Duodenal mucosa (tissue), 2 donors: ENCODE data around the gene SPOP.

Experiments
- H3K27ac ChIP-seq: one replicate; pipeline ENCODE4 v1.7.0; 2013; ENCODE audit warnings: low read depth, low read length
- H3K27me3 ChIP-seq, 2 donors: one replicate each; pipeline ENCODE4 v1.7.0; 2013; ENCODE audit warnings: low read length in 2 of 2, control low read depth in 1 of 2; ENCODE audit not compliant: insufficient read depth in 2 of 2, control insufficient read depth in 1 of 2
- H3K36me3 ChIP-seq, 2 donors: one replicate each; pipeline ENCODE4 v1.7.0; 2013; ENCODE audit warnings: low read length in 2 of 2, control low read depth in 1 of 2; ENCODE audit not compliant: insufficient read depth in 2 of 2, control insufficient read depth in 1 of 2
- H3K4me1 ChIP-seq, 2 donors: one replicate each; pipeline ENCODE4 v1.7.0; 2013; ENCODE audit warnings: low read length in 2 of 2, control low read depth in 1 of 2; ENCODE audit not compliant: insufficient read depth in 2 of 2, control insufficient read depth in 1 of 2
- H3K4me3 ChIP-seq, 2 donors: one replicate each; pipeline ENCODE4 v1.7.0; 2013; ENCODE audit warnings: low read length in 2 of 2, low read depth in 1 of 2
- H3K9ac ChIP-seq, 2 donors: one replicate each; pipeline ENCODE4 v1.7.0; 2013; ENCODE audit warnings: low read length in 2 of 2, low read depth in 1 of 2
- H3K9me3 ChIP-seq, 2 donors: one replicate each; pipeline ENCODE4 v1.7.0; 2013; ENCODE audit warnings: low read length in 2 of 2, control low read depth in 1 of 2; ENCODE audit not compliant: control insufficient read depth in 1 of 2

SPOP gene

DNA sequence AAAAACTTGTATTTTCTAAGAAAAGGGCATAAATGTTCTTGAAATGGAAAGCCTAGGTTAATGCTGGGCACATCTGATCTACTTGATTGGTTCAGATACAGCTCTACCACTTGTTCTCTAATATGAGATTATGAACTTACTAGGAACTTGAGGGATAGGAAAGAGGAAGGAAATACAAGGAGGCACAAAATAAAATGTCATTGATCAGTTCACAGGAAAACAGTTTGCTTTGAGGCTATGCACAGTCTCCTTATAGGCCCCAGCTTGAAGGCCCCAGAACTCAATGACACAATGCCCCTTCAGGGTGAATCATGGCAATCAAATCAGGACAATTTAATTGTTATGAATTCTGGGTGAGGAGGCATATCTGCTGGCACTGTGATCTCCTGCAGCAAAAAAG, 75.1 kb downstream of the SPOP start:
- Histone ChIP-seq H3K36me3 (peaks cover 52 to 79% of the 10 kb centered on the region in 2 donors), H3K27ac (no peak overlapping the region), H3K4me1 (peaks cover 7 to 9% of the 10 kb centered on the region in 2 donors), H3K4me3 (no peak overlapping the region), H3K9ac (no peak overlapping the region), H3K27me3 (no peaks in the 10 kb centered on the region), H3K9me3 (no peaks in the 10 kb centered on the region)

DNA sequence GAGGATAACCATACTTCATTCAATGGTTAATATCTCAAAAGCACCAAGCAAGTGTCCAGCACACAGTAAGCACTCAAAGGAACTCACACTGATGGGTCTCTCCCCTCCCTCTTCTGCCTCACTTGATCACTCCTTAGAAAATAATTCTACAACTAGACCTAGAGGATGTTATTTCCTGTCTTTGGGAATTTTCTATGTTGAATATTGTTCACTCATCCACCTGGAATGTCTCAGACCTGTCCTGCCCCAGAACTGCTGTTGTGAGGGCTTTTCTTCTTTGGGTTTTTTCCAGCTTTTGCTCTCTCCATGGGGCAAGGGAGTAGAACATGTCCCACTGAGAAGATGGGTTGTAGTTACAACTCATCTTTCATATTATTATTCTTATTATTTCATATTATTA, 76.9 kb downstream of the SPOP start:
- peaks cover 51 to 68% of the 10 kb centered on the region in 2 donors for H3K36me3 ChIP-seq
- no peak overlapping the region for H3K4me3 ChIP-seq
- peaks cover 8 to 27% of the 10 kb centered on the region in 2 donors for H3K4me1 ChIP-seq
- H3K9ac ChIP-seq = no peak overlapping the region
- no peaks in the 10 kb centered on the region for H3K27me3 ChIP-seq
- H3K27ac ChIP-seq = no peak overlapping the region
- no peaks in the 10 kb centered on the region for H3K9me3 ChIP-seq

DNA sequence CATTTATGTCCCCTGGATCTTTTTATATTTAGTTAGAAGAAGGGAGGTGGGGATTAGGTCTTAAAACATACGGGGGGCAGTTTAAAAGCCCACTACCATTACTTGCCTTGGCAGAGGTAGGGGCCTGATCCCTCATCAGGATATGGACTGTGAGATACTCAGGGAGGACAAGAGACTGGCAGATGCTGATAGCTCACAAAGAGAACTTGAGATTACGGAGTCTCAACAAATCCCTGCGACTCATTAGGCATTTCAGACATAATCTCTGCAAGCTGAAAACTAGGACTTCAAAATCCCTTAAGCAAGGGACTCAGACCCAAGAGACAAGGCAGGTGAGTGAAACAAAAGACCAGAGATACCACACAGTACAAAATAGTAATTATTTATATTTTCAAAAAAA, 79.0 kb downstream of the SPOP start:
- Histone ChIP-seq H3K9ac (no peak overlapping the region), H3K9me3 (no peaks in the 10 kb centered on the region), H3K27ac (no peak overlapping the region), H3K36me3 (peaks cover 43 to 58% of the 10 kb centered on the region in 2 donors), H3K27me3 (no peaks in the 10 kb centered on the region), H3K4me1 (peaks cover 8 to 29% of the 10 kb centered on the region in 2 donors), H3K4me3 (no peak overlapping the region)

DNA sequence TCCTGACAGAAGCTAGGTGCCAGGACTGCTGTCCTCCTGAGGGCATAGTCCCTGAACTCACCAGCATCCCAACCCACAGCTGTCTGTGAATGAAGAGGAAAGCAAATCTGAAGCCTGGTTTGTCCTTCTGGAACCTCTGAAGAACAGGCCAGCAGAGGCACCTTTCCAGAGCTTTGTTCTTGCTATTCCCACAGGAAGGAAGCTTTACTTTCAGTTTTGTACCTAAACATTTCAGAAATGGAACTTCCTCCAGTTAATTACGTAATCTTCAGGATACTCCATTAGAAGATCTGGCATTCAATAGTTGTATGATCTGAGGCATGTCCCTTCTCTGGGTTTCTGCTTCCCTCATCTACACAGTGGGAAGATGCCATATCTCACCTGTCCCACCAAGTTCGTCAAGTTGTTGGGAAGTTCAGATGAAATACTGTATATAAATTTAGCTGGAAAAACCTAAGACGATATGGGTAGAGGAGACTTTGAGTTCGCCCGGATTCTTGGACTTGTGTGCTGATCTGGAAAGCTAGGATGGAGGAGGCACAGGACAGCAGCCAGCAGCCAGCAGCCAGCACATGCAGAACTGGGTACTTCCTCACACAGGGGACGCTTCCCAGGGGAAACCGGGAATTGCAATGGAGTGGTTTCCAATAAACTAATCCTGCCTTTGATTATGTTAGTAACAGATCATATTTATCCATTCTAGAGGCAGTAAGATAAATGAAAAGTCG, 79.8 kb downstream of the SPOP start:
- Histone ChIP-seq H3K9me3 (no peaks in the 10 kb centered on the region), H3K4me1 (peaks cover 8 to 29% of the 10 kb centered on the region in 2 donors), H3K36me3 (peaks cover 35 to 50% of the 10 kb centered on the region in 2 donors), H3K27me3 (no peaks in the 10 kb centered on the region), H3K27ac (no peak overlapping the region), H3K9ac (no peak overlapping the region), H3K4me3 (no peak overlapping the region)

DNA sequence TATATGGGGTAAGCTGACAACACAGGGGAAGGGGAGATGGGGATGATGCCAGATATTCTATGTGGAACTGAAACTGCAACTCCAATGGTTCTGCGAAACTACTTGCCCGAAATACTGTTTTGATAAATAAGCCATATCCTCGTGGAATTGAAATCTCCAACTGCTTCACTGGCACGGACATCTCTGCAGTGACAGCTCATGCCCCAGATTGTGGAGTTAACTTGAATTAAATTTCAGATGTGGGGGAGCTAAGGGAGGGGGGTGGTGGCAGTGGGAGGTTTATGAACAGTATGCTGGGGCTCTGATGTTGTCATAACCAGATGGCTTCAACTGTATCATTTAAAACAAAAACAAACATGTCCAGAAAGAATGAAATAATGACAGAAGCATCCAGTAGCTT, 80.5 kb downstream of the SPOP start:
- H3K9me3 ChIP-seq = no peaks in the 10 kb centered on the region
- peaks cover 36 to 44% of the 10 kb centered on the region in 2 donors for H3K36me3 ChIP-seq
- peaks cover 8 to 29% of the 10 kb centered on the region in 2 donors for H3K4me1 ChIP-seq
- H3K27ac ChIP-seq = no peak overlapping the region
- no peak overlapping the region for H3K9ac ChIP-seq
- H3K4me3 ChIP-seq = no peak overlapping the region
- no peaks in the 10 kb centered on the region for H3K27me3 ChIP-seq

DNA sequence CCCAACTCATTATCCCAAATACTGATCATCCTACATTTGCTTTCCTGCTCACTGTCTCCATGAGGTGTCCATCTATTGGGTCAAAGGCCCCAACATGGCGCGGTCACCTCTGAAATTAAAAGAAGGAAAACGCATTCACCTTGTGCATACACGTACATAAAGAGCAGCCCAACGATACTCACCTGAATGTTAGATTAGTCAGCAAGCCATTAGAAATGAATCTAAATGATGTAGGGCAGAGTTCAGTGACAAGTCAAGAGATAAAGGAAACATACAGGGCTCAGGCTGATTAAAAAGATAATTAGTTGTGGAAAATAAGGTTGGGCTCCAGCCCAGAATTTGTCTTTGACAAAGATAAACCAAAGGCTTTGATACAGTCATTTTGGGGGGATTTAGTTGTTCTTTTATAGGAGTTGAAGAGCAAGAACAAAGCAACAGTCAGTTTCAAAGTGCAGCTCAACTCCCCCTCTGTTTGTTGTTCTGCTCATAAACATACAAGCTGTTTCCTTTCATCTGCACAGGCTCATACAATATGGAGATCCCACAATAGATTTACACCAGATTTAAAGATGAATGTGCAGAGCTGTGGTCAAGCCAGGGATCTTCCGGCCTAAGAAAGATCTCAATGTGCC, 81.2 kb downstream of the SPOP start:
- H3K27ac ChIP-seq = no peak overlapping the region
- no peak overlapping the region for H3K4me3 ChIP-seq
- no peaks in the 10 kb centered on the region for H3K27me3 ChIP-seq
- H3K36me3 ChIP-seq = peaks cover 31 to 37% of the 10 kb centered on the region in 2 donors
- H3K4me1 ChIP-seq = peaks cover 8 to 29% of the 10 kb centered on the region in 2 donors
- H3K9ac ChIP-seq = no peak overlapping the region
- no peaks in the 10 kb centered on the region for H3K9me3 ChIP-seq

DNA sequence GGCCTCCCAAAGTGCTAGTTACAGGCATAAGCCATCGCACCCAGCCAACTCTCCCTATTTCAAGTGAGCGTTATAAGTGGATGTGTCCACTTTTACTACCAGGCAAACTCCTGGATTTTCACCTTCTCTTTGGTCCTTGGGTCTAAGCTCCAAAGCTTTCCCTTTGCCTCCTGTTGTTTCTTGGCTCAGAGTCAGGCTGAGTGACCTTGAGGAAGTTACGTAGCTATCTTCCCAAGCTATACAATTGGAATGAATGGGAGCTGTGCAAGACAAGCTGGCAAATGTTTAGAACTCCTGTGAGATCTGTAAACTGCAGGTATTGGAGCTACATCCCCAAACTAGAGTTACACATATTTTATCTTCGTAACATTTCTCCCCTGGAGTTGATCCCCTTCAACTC, 81.9 kb downstream of the SPOP start:
- Histone ChIP-seq H3K36me3 (peaks cover 26 to 30% of the 10 kb centered on the region in 2 donors), H3K9ac (no peak overlapping the region), H3K4me3 (no peak overlapping the region), H3K27me3 (no peaks in the 10 kb centered on the region), H3K4me1 (peaks cover 8 to 29% of the 10 kb centered on the region in 2 donors), H3K27ac (no peak overlapping the region), H3K9me3 (no peaks in the 10 kb centered on the region)

DNA sequence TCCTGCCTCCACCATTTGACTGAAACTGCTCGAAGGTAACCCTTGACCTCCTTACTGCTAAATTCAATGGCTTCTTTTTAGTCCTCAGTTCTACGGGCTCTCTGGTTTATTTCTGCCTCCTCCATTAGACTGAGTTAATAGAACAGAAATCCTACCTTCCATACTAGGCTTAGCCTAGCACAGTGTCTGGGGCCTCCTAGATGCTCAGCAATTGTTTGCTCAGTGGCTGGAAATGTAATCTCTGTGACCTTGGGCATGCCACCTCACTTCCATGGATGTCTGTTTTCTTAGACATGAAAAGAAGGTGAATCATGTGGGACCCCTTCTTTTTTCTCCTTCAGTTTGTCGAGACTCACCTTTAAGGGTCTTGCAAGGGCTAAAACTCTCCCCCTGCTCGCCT, 82.6 kb downstream of the SPOP start:
- Histone ChIP-seq H3K36me3 (peaks cover 20 to 25% of the 10 kb centered on the region in 2 donors), H3K27ac (no peak overlapping the region)

DNA sequence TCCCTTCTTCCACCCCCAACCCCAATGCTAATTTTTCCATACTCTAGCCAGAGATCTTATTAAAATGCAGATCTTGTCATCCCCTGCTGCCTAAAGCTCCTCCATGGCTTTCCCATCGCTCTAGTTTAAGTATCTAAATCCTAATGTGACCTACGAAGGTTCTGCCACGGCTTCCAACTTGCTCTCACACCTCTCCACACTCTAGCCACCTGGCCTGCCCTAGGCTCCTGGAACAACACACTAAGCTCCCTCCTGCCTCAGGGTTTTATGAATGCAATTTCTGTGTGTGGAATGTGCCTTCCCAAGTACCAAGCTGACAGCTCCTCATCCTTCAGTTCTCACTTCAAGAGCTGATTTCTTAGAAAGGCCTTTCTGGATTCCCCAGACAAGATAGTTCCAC, 85.6 kb downstream of the SPOP start:
- H3K36me3 ChIP-seq = peaks cover 8% of the 10 kb centered on the region in 2 donors
- no peak overlapping the region for H3K9ac ChIP-seq
- no peak overlapping the region for H3K27ac ChIP-seq
- H3K4me3 ChIP-seq = no peak overlapping the region
- H3K4me1 ChIP-seq = peaks cover 0 to 18% of the 10 kb centered on the region in 2 donors
- H3K27me3 ChIP-seq = no peaks in the 10 kb centered on the region
- H3K9me3 ChIP-seq = no peaks in the 10 kb centered on the region

More for the DNA sequence above, 82.6 kb downstream of the SPOP start:
- no peaks in the 10 kb centered on the region for H3K27me3 ChIP-seq
- no peak overlapping the region for H3K4me3 ChIP-seq
- H3K9ac ChIP-seq = no peak overlapping the region
- peaks cover 8 to 29% of the 10 kb centered on the region in 2 donors for H3K4me1 ChIP-seq
- H3K9me3 ChIP-seq = no peaks in the 10 kb centered on the region

DNA sequence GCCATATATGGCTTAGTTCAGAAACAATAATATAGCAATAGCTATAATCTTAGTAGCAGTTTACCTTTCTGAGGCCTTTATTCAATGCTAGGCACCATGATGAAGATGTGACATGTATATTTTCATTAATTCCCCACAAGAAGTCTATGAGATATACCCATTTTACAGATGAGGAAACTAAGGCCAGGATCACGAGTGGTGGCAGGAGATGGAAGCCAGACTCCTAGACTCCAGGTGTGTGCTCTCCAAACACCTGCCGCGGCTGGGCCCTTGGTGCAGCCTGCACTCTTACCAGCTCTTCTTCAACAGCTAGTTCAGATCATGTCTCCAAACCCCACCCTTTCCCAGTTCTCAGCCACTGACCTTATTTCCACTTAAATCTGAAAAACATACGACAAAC, 87.0 kb downstream of the SPOP start:
- Histone ChIP-seq H3K9ac (no peak overlapping the region), H3K27ac (no peak overlapping the region), H3K4me1 (peaks cover 0 to 4% of the 10 kb centered on the region in 2 donors), H3K9me3 (no peaks in the 10 kb centered on the region), H3K36me3 (peaks cover 4 to 7% of the 10 kb centered on the region in 2 donors), H3K4me3 (no peak overlapping the region), H3K27me3 (no peaks in the 10 kb centered on the region)
